Loucy (cell line): ENCODE results near the gene SAFB2.
A peak's percentile ranks its signal among the peaks of the same experiment; 100 is the strongest.

Source experiments
- H2AFZ ChIP-seq: fragments of 200-600 bp; sonication (generic); 2 replicates; pipeline ENCODE4 v1.6.0; 2016; ENCODE audit warnings: antibody characterized with exemption, mild to moderate bottlenecking, low read length, moderate library complexity
- H3F3A ChIP-seq: fragments of 200-600 bp; 2 replicates; pipeline ENCODE4 v1.6.0; 2016; ENCODE audit warnings: antibody characterized with exemption, low read depth, mild to moderate bottlenecking
- H3K27me3 ChIP-seq: fragments of 200-600 bp; sonication (generic); 2 replicates; pipeline ENCODE4 v1.6.1; 2014; ENCODE audit warnings: low read length, mild to moderate bottlenecking; ENCODE audit not compliant: insufficient read depth, poor library complexity, severe bottlenecking
- H3K36me3 ChIP-seq: fragments of 200-600 bp; sonication (generic); 2 replicates; pipeline ENCODE4 v1.6.1; 2016; ENCODE audit warnings: low read length; ENCODE audit not compliant: insufficient read depth
- H3K4me1 ChIP-seq: fragments of 200-600 bp; sonication (generic); 2 replicates; pipeline ENCODE4 v1.5.1; 2014; ENCODE audit warnings: low read length, mild to moderate bottlenecking; ENCODE audit not compliant: insufficient read depth, poor library complexity, severe bottlenecking
- H3K4me2 ChIP-seq: fragments of 200-600 bp; sonication (generic); 2 replicates; pipeline ENCODE4 v1.6.0; 2014; ENCODE audit warnings: antibody characterized with exemption, low read length, low read depth, mild to moderate bottlenecking; ENCODE audit not compliant: poor library complexity, severe bottlenecking
- H3K4me3 ChIP-seq: fragments of 200-600 bp; sonication (generic); 2 replicates; pipeline ENCODE4 v1.5.1; 2014; ENCODE audit warnings: low read length, mild to moderate bottlenecking, mixed read lengths; ENCODE audit not compliant: poor library complexity, severe bottlenecking
- H3K79me2 ChIP-seq: fragments of 200-600 bp; sonication (generic); 2 replicates; pipeline ENCODE4 v1.6.1; 2014; ENCODE audit warnings: low read length; ENCODE audit not compliant: insufficient read depth
- H3K9ac ChIP-seq: fragments of 200-600 bp; sonication (generic); 2 replicates; pipeline ENCODE4 v1.6.0; 2014; ENCODE audit warnings: mild to moderate bottlenecking, low read depth, low read length, moderate library complexity; ENCODE audit not compliant: poor library complexity, severe bottlenecking
- H3K9me2 ChIP-seq: fragments of 200-600 bp; sonication (generic); replicated peaks from 2 replicates; pipeline ENCODE4 v1.6.1; 2016; ENCODE audit warnings: low read depth, low read length, mixed read lengths
- H3K9me3 ChIP-seq: fragments of 200-600 bp; sonication (generic); 2 replicates; pipeline ENCODE4 v1.6.1; 2014; ENCODE audit warnings: mild to moderate bottlenecking, antibody characterized with exemption, low read length, low read depth; ENCODE audit not compliant: insufficient read depth
- H4K20me1 ChIP-seq: fragments of 200-600 bp; sonication (generic); 2 replicates; pipeline ENCODE4 v1.6.0; 2014; ENCODE audit warnings: antibody characterized with exemption, low read length, mild to moderate bottlenecking; ENCODE audit not compliant: insufficient read depth, poor library complexity, severe bottlenecking
- EZH2phosphoT487 ChIP-seq: fragments of 200-600 bp; IDR thresholded peaks from 2 replicates; pipeline ENCODE4 v1.6.1; 2018; ENCODE audit warnings: antibody characterized with exemption, mild to moderate bottlenecking, moderate library complexity, borderline replicate concordance
- TF ChIP-seq, protein P1 (sequence below): fragments of 200-600 bp; sonication (generic); conservative IDR thresholded peaks from 2 replicates; pipeline ENCODE4 v1.5.1; 2014; ENCODE audit warnings: mild to moderate bottlenecking, antibody characterized with exemption, low read length

The SAFB2 gene

DNA sequence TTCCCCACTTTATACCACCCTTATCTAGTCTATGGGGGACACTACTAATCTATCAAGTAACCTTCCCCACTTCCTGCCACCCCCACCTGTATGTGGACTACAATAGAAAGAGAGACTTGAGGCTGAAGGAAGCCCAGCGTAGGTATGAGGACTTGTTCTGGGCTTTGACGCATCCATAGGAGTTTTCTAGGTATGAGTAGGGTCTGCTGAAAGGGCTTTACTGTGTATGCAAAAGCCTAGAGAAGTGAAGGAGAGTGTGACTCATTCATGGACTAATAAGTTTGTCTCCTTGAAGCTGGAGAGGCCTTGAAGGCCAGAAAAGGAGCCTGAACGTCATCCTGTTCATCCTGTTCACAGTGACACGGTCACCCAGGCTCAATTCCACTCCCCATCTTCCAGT, 76.6 kb downstream of the SAFB2 start:
- Histone ChIP-seq H3K4me2 (no peak overlapping the region), H4K20me1 (no peaks in the 10 kb centered on the region), H2AFZ (no peak overlapping the region), H3K36me3 (no peaks in the 10 kb centered on the region), H3K4me3 (no peak overlapping the region), H3F3A (no peaks in the 10 kb centered on the region), H3K27me3 (no peaks in the 10 kb centered on the region), H3K9me3 (no peaks in the 10 kb centered on the region), H3K4me1 (no peaks in the 10 kb centered on the region), H3K79me2 (no peaks in the 10 kb centered on the region), H3K9me2 (no peaks in the 10 kb centered on the region), H3K9ac (no peak overlapping the region)
- TF ChIP-seq, protein P1, sequence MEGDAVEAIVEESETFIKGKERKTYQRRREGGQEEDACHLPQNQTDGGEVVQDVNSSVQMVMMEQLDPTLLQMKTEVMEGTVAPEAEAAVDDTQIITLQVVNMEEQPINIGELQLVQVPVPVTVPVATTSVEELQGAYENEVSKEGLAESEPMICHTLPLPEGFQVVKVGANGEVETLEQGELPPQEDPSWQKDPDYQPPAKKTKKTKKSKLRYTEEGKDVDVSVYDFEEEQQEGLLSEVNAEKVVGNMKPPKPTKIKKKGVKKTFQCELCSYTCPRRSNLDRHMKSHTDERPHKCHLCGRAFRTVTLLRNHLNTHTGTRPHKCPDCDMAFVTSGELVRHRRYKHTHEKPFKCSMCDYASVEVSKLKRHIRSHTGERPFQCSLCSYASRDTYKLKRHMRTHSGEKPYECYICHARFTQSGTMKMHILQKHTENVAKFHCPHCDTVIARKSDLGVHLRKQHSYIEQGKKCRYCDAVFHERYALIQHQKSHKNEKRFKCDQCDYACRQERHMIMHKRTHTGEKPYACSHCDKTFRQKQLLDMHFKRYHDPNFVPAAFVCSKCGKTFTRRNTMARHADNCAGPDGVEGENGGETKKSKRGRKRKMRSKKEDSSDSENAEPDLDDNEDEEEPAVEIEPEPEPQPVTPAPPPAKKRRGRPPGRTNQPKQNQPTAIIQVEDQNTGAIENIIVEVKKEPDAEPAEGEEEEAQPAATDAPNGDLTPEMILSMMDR: no peak
- no peak for TF ChIP-seq EZH2phosphoT487

- no peak overlapping the region for H3K4me2 ChIP-seq
- no peaks in the 10 kb centered on the region for H3K4me1 ChIP-seq
- H3K4me3 ChIP-seq: no peak overlapping the region
- no peaks in the 10 kb centered on the region for H3F3A ChIP-seq
- no peaks in the 10 kb centered on the region for H3K36me3 ChIP-seq
- no peaks in the 10 kb centered on the region for H3K9me2 ChIP-seq
- H4K20me1 ChIP-seq: no peaks in the 10 kb centered on the region
- H3K9ac ChIP-seq: no peak overlapping the region
- H3K9me3 ChIP-seq: no peaks in the 10 kb centered on the region
- no peaks in the 10 kb centered on the region for H3K79me2 ChIP-seq
- no peaks in the 10 kb centered on the region for H3K27me3 ChIP-seq
- TF ChIP-seq, protein P1: no peak
- no peak for TF ChIP-seq EZH2phosphoT487
- no peak overlapping the region for H2AFZ ChIP-seq
Observed at GRCh38 chr19:5545051-5545450, 77.5 kb downstream of the SAFB2 start.

DNA sequence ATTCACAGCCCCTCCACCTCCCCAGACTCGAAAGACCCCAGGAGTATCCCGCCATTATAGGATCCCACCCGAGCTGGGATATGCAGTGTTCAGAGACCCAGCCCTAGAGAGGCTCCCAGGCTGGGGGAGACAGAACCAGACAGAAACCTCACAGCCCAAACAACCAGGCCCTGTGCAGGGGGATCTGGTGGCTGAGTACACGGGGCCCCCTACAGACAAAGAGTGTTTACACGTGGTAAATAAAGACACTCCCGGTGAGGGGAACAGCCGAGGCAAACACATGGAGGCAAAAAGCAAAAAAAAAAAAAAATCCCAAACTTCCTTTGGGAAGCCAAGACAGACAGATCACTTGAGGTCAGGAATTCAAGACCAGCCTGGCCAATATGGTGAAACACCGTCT, 79.9 kb downstream of the SAFB2 start:
- Histone ChIP-seq H2AFZ (no peak overlapping the region), H3K4me2 (no peak overlapping the region), H3K4me3 (no peak overlapping the region), H3K9me3 (no peaks in the 10 kb centered on the region), H3K79me2 (no peaks in the 10 kb centered on the region), H3F3A (no peaks in the 10 kb centered on the region), H4K20me1 (no peaks in the 10 kb centered on the region), H3K27me3 (no peaks in the 10 kb centered on the region), H3K9ac (no peak overlapping the region), H3K36me3 (no peaks in the 10 kb centered on the region), H3K4me1 (no peaks in the 10 kb centered on the region), H3K9me2 (no peaks in the 10 kb centered on the region)
- no peak for TF ChIP-seq EZH2phosphoT487
- TF ChIP-seq, protein P1: peak; percentile 41; the same call in 1 of the 2 replicates
